GM10266 (cell line): ENCODE measurements around the gene PSG7.
"Not testable (repeated sequence)": the region's sequence is repeated elsewhere in the genome, so short reads cannot be mapped to it uniquely, and the experiment has no call there.

Experiments used
- DNase-seq: peaks from one replicate; pipeline ENCODE4 v3.0.0; 2012; ENCODE audit errors: extremely low spot score
- CTCF ChIP-seq: IDR thresholded peaks from 2 replicates; pipeline ENCODE4 v1.5.1; 2012; ENCODE audit warnings: mild to moderate bottlenecking, low read depth; ENCODE audit not compliant: control insufficient read depth, insufficient read depth; ENCODE audit errors: missing control alignments

PSG7 gene

GRCh38 chr19:42937107-42937506 lies at the start of gene PSG7:
Gene PSG7 (minus strand): TSS chr19:42937207. CDS start chr19:42937076, 131 bp downstream.
- not testable (repeated sequence) for DNase-seq

DNA sequence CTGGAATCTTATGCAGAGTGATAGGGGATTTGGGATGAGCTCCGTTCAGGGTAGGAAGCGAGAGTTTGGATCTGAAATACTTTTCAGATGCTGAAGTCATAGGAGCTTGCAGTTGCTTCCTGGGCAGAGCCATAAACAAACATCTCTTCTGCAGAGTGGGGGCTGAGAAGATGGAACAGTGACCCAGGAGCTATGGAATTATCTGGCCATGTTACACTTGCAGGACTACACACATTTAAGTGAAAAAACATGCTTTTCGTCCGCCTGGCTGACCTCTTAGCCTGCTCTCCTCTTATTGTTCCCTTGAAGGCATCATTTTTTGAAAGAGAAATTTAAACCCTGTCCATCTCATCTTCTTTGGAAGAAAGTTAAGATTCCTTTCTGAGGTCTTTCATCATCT lies 48.6 kb upstream of the PSG7 start:
- TF ChIP-seq CTCF: no peak
- DNase-seq: no peak

GRCh38 chr19:42982111-42982510 lies 45.1 kb upstream of the PSG7 start:
- not testable (repeated sequence) for DNase-seq

- DNase-seq: not testable (repeated sequence)
Observed at GRCh38 chr19:42971451-42971850, 34.4 kb upstream of the PSG7 start.

GRCh38 chr19:42965176-42965575 lies 28.2 kb upstream of the PSG7 start:
- TF ChIP-seq CTCF: no peak
- no peak for DNase-seq

- no peak for DNase-seq
- no peak for TF ChIP-seq CTCF
Observed at GRCh38 chr19:42961119-42961518, 24.1 kb upstream of the PSG7 start.

DNA sequence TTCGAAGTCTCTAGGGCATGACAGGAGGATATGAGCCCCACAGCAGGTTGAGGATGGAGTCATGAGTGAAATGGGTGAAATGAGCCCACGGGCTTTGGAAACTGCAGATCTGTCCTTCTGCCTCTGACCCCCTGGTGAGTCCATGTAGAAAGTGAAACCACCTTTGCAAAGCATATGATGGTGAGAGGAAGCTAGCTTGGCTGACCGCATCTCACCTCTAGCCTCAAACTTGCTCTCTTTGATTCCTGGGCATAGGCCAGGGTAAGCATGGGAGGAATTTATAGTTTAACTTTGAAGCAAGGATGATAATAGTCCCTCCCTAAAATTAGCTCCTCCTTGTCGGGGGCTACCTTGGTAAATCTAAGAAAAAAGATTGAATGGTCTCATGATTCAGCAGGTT lies 15.1 kb upstream of the PSG7 start:
- DNase-seq: not testable (repeated sequence)

GRCh38 chr19:42951476-42951875 lies 14.5 kb upstream of the PSG7 start:
- not testable (repeated sequence) for DNase-seq

- TF ChIP-seq CTCF: no peak
- DNase-seq: no peak
Observed at GRCh38 chr19:42942187-42942789, 5.3 kb upstream of the PSG7 start.

GRCh38 chr19:42934726-42935125 lies 2.3 kb downstream of the PSG7 start:
- DNase-seq: not testable (repeated sequence)

DNA sequence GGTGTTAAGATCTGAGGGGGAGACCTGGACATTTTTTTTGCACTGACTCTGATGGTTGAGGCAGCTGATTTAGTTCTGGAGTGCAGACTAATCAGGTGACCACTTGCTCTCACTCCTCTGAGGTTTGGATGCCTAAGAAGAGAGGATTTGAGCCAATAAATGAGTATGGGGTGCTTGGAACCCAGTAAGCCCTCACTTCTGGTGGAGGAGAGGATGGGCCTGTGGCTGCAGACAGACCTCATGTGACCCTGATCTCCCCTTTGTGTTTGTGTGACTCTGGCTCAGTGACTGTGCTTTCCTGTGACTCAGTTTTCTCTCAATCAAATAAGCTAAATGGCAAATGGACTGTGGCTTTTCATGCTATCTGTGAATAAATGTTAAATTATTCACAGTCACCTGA lies 2.8 kb downstream of the PSG7 start:
- DNase-seq: not testable (repeated sequence)

GRCh38 chr19:42933412-42933811 lies 3.6 kb downstream of the PSG7 start:
- DNase-seq: not testable (repeated sequence)

DNA sequence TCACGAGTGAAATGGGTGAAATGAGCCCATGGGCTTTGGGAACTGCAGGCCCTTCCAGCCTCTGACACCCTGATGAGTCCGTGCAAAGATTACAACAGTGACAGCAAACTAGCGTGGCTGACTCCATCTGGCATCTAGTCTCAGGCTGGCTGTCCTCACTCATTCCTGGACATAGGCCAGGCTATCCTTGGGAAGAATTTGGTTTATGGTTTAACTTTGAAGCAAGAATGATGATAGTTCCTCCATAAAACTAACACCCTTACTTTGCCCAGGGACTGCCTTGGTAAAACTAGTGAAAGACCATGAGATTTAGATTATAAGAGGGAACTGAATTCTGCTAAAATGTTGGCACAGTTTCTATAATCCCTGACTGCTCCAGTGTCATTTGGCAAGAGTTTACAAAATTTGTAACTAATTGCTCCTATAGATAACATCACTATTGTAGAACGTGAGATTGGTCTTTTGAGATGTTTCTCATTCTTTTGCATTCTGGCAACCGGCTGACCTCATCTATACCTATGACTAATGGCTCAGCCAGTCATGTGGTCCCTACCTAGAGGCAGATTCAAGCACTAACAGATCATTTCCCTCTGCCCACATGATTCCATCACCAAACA lies 4.4 kb downstream of the PSG7 start:
- DNase-seq: not testable (repeated sequence)
